GM04504 (cell line): ENCODE measurements around the gene GPR132.
"Not testable (repeated sequence)": the region's sequence is repeated elsewhere in the genome, so short reads cannot be mapped to it uniquely, and the experiment has no call there.

Source experiments
- DNase-seq: peaks from one replicate; pipeline ENCODE4 v3.0.0-alpha.2; 2012; ENCODE audit warnings: low read depth

Gene GPR132

GRCh38 chr14:105041841-105042765, 23.1 kb downstream of the GPR132 start:
- DNase-seq, result no peak

- no peak for DNase-seq
Measured at GRCh38 chr14:105039458-105040205, 25.6 kb downstream of the GPR132 start.

- not testable (repeated sequence) for DNase-seq
Measured at GRCh38 chr14:105035616-105036015, 29.6 kb downstream of the GPR132 start.

GRCh38 chr14:105034315-105035039, 30.8 kb downstream of the GPR132 start:
- no peak for DNase-seq

GRCh38 chr14:105033412-105033900, 31.8 kb downstream of the GPR132 start:
- DNase-seq, result not testable (repeated sequence)

GRCh38 chr14:105032451-105032901, 32.8 kb downstream of the GPR132 start:
- not testable (repeated sequence) for DNase-seq

GRCh38 chr14:105030836-105031396, 34.3 kb downstream of the GPR132 start:
- no peak for DNase-seq

GRCh38 chr14:105030194-105030593, 35.0 kb downstream of the GPR132 start:
- no peak for DNase-seq

GRCh38 chr14:105029402-105029801, 35.8 kb downstream of the GPR132 start:
- DNase-seq, result no peak

- no peak for DNase-seq
Measured at GRCh38 chr14:105028251-105028927, 36.8 kb downstream of the GPR132 start.

- DNase-seq, result not testable (repeated sequence)
Measured at GRCh38 chr14:105027718-105028117, 37.5 kb downstream of the GPR132 start.

- no peak for DNase-seq
Measured at GRCh38 chr14:105026802-105027563, 38.2 kb downstream of the GPR132 start.

- DNase-seq, result no peak
Measured at GRCh38 chr14:105026033-105026785, 39.0 kb downstream of the GPR132 start.

GRCh38 chr14:105025429-105025828, 39.8 kb downstream of the GPR132 start:
- DNase-seq, result no peak

GRCh38 chr14:105023791-105024480, 41.3 kb downstream of the GPR132 start:
- DNase-seq, result no peak

GRCh38 chr14:105023144-105023543, 42.1 kb downstream of the GPR132 start:
- no peak for DNase-seq

- DNase-seq, result no peak
Measured at GRCh38 chr14:105022276-105022670, 43.0 kb downstream of the GPR132 start.

GRCh38 chr14:105021656-105022275, 43.5 kb downstream of the GPR132 start:
- no peak for DNase-seq
